HCT116 (cell line): ENCODE results near the gene UAP1L1. TPM values are rescaled to one million over a fixed set of nuclear protein-coding genes. Genes with fewer than 3 reads are reported as not detected.

Experiments
- ATAC-seq: fragments of 200-7000 bp; cut with Tn5 transposase; 2 replicates; pipeline ENCODE4 v1.9.1; 2020; ENCODE audit warnings: mild to moderate bottlenecking, moderate library complexity
- BruUV-seq: library from RNA; stranded (reverse); fragments of 400-500 nt; replicated peaks from 2 replicates; lab custom pipeline; 2021; lab: Mats Ljungman, UMichigan
- CTCF ChIA-PET: fragments of 300-600 bp; sonication (Branson Sonifier 250); formaldehyde crosslinking; loops from one replicate; lab custom pipeline; 2021; ENCODE audit warnings: antibody characterized with exemption; lab: Charles Lee
- POLR2A ChIA-PET: fragments of 300-600, 350-600 bp; sonication (Branson Sonifier 250); formaldehyde crosslinking; loops from one replicate; lab custom pipeline; 2021; ENCODE audit warnings: antibody characterized with exemption; lab: Charles Lee
- RAD21 ChIA-PET, 2 experiments: fragments of 300-600 bp; sonication (Branson Sonifier 250); formaldehyde crosslinking; loops; one replicate each; lab custom pipeline; 2023; ENCODE audit warnings: low total read pairs in 2 of 2; ENCODE audit not compliant: uncharacterized antibody in 2 of 2, unreplicated experiment in 2 of 2, low non-redundant PET in 1 of 2; lab: Charles Lee
- DNase-seq: peaks from one replicate; pipeline ENCODE4 v3.0.0-alpha.2; 2010; ENCODE audit warnings: low read depth, low spot score
- H2AFZ ChIP-seq: fragments of 200-600 bp; shearing (Covaris generic), sonication (generic); 2 replicates; pipeline ENCODE4 v1.6.1; 2017; ENCODE audit warnings: low read depth, mixed run types, mixed read lengths, antibody characterized with exemption, low read length; ENCODE audit not compliant: poor library complexity, severe bottlenecking
- H3K27ac ChIP-seq: 2 replicates; pipeline ENCODE4 v1.5.1; 2012; ENCODE audit warnings: low read depth, low read length
- H3K27me3 ChIP-seq: fragments of 200-600 bp; sonication (generic); 2 replicates; pipeline ENCODE4 v1.6.1; 2016; ENCODE audit warnings: mixed run types, low read length, mixed read lengths; ENCODE audit not compliant: insufficient read depth
- H3K36me3 ChIP-seq, 2 experiments: fragments of 200-500 bp in 1 of 2; fragments of 200-600 bp in 1 of 2; sonication (Bioruptor generic) in 1 of 2; sonication (generic) in 1 of 2; 2 replicates each; pipeline versions ENCODE4 v1.5.1 to v1.6.1; 2014 to 2016; ENCODE audit warnings: low read length in 2 of 2, inconsistent platforms in 1 of 2, mixed read lengths in 1 of 2, mixed run types in 1 of 2; ENCODE audit not compliant: insufficient read depth in 2 of 2, control insufficient read depth in 1 of 2
- H3K4me1 ChIP-seq, 2 experiments: fragments of 200-600 bp in 1 of 2; sonication (generic) in 1 of 2; 2 replicates each; pipeline versions ENCODE4 v1.5.1 to v1.6.1; 2012 to 2017; ENCODE audit warnings: low read length in 2 of 2, inconsistent platforms in 1 of 2, mild to moderate bottlenecking in 1 of 2, mixed read lengths in 1 of 2, mixed run types in 1 of 2, moderate library complexity in 1 of 2; ENCODE audit not compliant: insufficient read depth in 2 of 2, control insufficient read depth in 1 of 2
- H3K4me2 ChIP-seq: fragments of 200-600 bp; sonication (generic); 2 replicates; pipeline ENCODE4 v1.6.1; 2017; ENCODE audit warnings: mixed run types, low read length, mixed read lengths
- H3K4me3 ChIP-seq, 2 experiments: fragments of 200-600 bp in 1 of 2; sonication (generic) in 1 of 2; replicated peaks in 1 of 2; 2 replicates each; pipeline ENCODE4 v1.5.1; 2011 to 2016; ENCODE audit warnings: low read length in 2 of 2, control low read depth in 1 of 2, low read depth in 1 of 2, mild to moderate bottlenecking in 1 of 2, mixed read lengths in 1 of 2, mixed run types in 1 of 2
- H3K79me2 ChIP-seq: fragments of 200-600 bp; sonication (generic); 2 replicates; pipeline ENCODE4 v1.6.1; 2017; ENCODE audit warnings: mild to moderate bottlenecking, mixed run types, low read length, moderate library complexity, mixed read lengths; ENCODE audit not compliant: insufficient read depth
- H3K9ac ChIP-seq: fragments of 200-600 bp; sonication (generic); 2 replicates; pipeline ENCODE4 v1.6.1; 2016; ENCODE audit warnings: low read length, mixed read lengths
- H3K9me2 ChIP-seq: fragments of 200-600 bp; sonication (generic), shearing (Covaris generic); 2 replicates; pipeline ENCODE4 v1.6.1; 2017; ENCODE audit warnings: mixed run types, mild to moderate bottlenecking, moderate library complexity; ENCODE audit not compliant: insufficient read depth
- H3K9me3 ChIP-seq, 2 experiments: fragments of 200-500 bp in 1 of 2; fragments of 200-600 bp in 1 of 2; sonication (Bioruptor generic) in 1 of 2; sonication (generic) in 1 of 2; 2 replicates each; pipeline ENCODE4 v1.6.1; 2014 to 2017; ENCODE audit warnings: low read length in 2 of 2, mixed read lengths in 2 of 2, inconsistent platforms in 1 of 2, low read depth in 1 of 2, mild to moderate bottlenecking in 1 of 2, mixed run types in 1 of 2, moderate library complexity in 1 of 2; ENCODE audit not compliant: control insufficient read depth in 1 of 2, insufficient read depth in 1 of 2
- H4K20me1 ChIP-seq: fragments of 200-600 bp; sonication (generic), shearing (Covaris generic); 2 replicates; pipeline ENCODE4 v1.6.1; 2017; ENCODE audit warnings: mixed run types, mild to moderate bottlenecking, moderate library complexity; ENCODE audit not compliant: insufficient read depth
- ATF3 ChIP-seq: IDR thresholded peaks from 2 replicates; pipeline ENCODE4 v1.6.1; 2012
- CTCF ChIP-seq, 3 experiments: fragments of 200-600 bp in 1 of 3; sonication (generic) in 1 of 3; IDR thresholded peaks in 2 of 3; conservative IDR thresholded peaks in 1 of 3; 2 replicates each; pipeline ENCODE4 v1.5.1; 2012 to 2017; ENCODE audit warnings: low read depth in 2 of 3, low read length in 2 of 3, antibody characterized with exemption in 1 of 3, borderline replicate concordance in 1 of 3, control low read depth in 1 of 3, mild to moderate bottlenecking in 1 of 3, mixed read lengths in 1 of 3, mixed run types in 1 of 3, moderate library complexity in 1 of 3; ENCODE audit not compliant: insufficient read depth in 1 of 3
- EGR1 ChIP-seq: IDR thresholded peaks from 2 replicates; pipeline ENCODE4 v1.6.1; 2012; ENCODE audit warnings: low read depth
- ELF1 ChIP-seq: IDR thresholded peaks from 2 replicates; pipeline ENCODE4 v1.6.1; 2012; ENCODE audit warnings: low read depth, borderline replicate concordance
- EZH2 ChIP-seq: fragments of 200-600 bp; sonication (generic); IDR thresholded peaks from 2 replicates; pipeline ENCODE4 v1.6.1; 2017; ENCODE audit warnings: antibody characterized with exemption, mixed run types
- JUND ChIP-seq: IDR thresholded peaks from 2 replicates; pipeline ENCODE4 v1.6.1; 2012
- POLR2A ChIP-seq: IDR thresholded peaks from 2 replicates; pipeline ENCODE4 v1.7.0; 2011; ENCODE audit warnings: borderline replicate concordance; ENCODE audit not compliant: insufficient read depth, insufficient read length; ENCODE audit errors: extremely low read depth
- RAD21 ChIP-seq: IDR thresholded peaks from 2 replicates; pipeline ENCODE4 v1.6.1; 2012; ENCODE audit warnings: low read depth, mild to moderate bottlenecking
- REST ChIP-seq: IDR thresholded peaks from 2 replicates; pipeline ENCODE4 v1.6.1; 2012; ENCODE audit warnings: low read depth
- SP1 ChIP-seq: IDR thresholded peaks from 2 replicates; pipeline ENCODE4 v1.6.1; 2012; ENCODE audit warnings: low read depth
- TCF7L2 ChIP-seq: IDR thresholded peaks from 2 replicates; pipeline ENCODE4 v1.7.0; 2011; ENCODE audit warnings: borderline replicate concordance, inconsistent platforms; ENCODE audit not compliant: insufficient read depth, insufficient read length; ENCODE audit errors: extremely low read depth
- YY1 ChIP-seq: IDR thresholded peaks from 2 replicates; pipeline ENCODE4 v1.6.1; 2011; ENCODE audit warnings: low read length, low read depth, moderate library complexity, mild to moderate bottlenecking; ENCODE audit not compliant: insufficient replicate concordance; ENCODE audit errors: extremely low read depth
- intact Hi-C: fragments of 100-400 bp; cut with micrococcal nuclease; formaldehyde crosslinking; loops from 2 replicates; pipeline ENCODE4 v1.10.0; 2022
- total RNA-seq: library from RNA; stranded (reverse); gene quantifications from one replicate; pipeline ENCODE4 v1.2.1, GENCODE V29; 2021; ENCODE audit not compliant: unreplicated experiment
- TF ChIP-seq, protein P1 (sequence below): IDR thresholded peaks from 2 replicates; pipeline ENCODE4 v1.6.1; 2011; ENCODE audit warnings: mild to moderate bottlenecking, low read length, moderate library complexity; ENCODE audit not compliant: insufficient replicate concordance; ENCODE audit errors: extremely low read depth

UAP1L1 gene
- total RNA-seq, 1 experiment from 2014 or later = 11.0 TPM

DNA sequence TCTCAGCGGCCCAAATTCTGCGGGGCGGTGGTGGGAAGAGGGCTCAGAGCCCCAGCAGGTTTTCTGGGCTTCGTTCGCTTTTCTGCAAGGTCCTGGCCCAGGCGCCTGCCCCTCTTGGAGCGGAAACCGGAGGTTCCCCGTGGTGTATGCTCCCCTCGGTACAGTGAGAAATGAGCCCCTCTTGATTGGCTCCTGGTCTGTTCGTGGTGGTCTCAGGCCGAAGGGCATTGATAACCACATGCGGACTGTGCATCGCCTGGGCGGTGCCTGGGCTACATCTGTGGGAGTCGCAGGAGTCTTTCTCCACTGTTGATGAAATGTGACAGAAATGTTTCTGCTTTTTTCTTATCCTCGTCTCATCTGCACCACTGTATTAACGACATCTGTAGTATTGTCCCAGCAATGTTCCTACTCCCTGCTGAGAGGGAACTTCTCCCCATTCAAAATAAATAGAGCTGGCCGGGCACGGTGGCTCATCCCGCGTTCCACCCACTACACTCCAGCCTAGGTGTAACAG is 10.2 kb downstream of the UAP1L1 start:
- ChIA-PET POLR2A (interaction anchor here (1.5 to 4.8 kb wide), 4 partner anchors 18 to 154 kb away, joined by 3 to 43 read pairs (median 6); partner anchors contain the start of genes SAPCD2 and TUBB4B), RAD21 (interaction anchor here (1.5 to 2.1 kb wide), 2 partner anchors 20 kb away, joined by 5 to 12 read pairs; no protein-coding TSS in a partner anchor), CTCF (interaction anchor here (0.9 to 4.8 kb wide), 8 partner anchors 18 to 335 kb away, joined by 3 to 49 read pairs (median 4); partner anchors contain the start of genes AJM1, EXD3, NPDC1 and RNF224)
- TF ChIP-seq POLR2A = no peak
- TF ChIP-seq RAD21 = no peak
- no peak for TF ChIP-seq EZH2
- TF ChIP-seq TCF7L2 = no peak
- no peak for TF ChIP-seq CTCF (IDR thresholded peaks at IDR 0.05 in 2 of 3, conservative IDR thresholded peaks at IDR 0.05 in 1 of 3; ENCODE audit: borderline replicate concordance in 1 of 3, insufficient read depth in 1 of 3, low read depth in 2 of 3, low read length in 2 of 3)
- TF ChIP-seq ATF3 = no peak
- no peak for TF ChIP-seq ELF1
- TF ChIP-seq JUND = no peak
- no peak for TF ChIP-seq SP1
- no peak for TF ChIP-seq REST
- TF ChIP-seq EGR1 = no peak
- no peak for TF ChIP-seq YY1
- TF ChIP-seq, protein P1, sequence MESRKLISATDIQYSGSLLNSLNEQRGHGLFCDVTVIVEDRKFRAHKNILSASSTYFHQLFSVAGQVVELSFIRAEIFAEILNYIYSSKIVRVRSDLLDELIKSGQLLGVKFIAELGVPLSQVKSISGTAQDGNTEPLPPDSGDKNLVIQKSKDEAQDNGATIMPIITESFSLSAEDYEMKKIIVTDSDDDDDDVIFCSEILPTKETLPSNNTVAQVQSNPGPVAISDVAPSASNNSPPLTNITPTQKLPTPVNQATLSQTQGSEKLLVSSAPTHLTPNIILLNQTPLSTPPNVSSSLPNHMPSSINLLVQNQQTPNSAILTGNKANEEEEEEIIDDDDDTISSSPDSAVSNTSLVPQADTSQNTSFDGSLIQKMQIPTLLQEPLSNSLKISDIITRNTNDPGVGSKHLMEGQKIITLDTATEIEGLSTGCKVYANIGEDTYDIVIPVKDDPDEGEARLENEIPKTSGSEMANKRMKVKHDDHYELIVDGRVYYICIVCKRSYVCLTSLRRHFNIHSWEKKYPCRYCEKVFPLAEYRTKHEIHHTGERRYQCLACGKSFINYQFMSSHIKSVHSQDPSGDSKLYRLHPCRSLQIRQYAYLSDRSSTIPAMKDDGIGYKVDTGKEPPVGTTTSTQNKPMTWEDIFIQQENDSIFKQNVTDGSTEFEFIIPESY = no peak
- H3K36me3 ChIP-seq = peaks cover 4 to 6% of the 10 kb centered on the region in 2 experiments; a peak in 2 of 4 replicates
- peak overlapping the region; percentile 98 for H3K4me2 ChIP-seq
- peaks cover 36 to 49% of the 10 kb centered on the region in 2 experiments for H3K4me1 ChIP-seq
- peak overlapping the region; percentile 96 for H3K9ac ChIP-seq
- no peaks in the 10 kb centered on the region for H3K9me2 ChIP-seq
- no peaks in the 10 kb centered on the region for H3K9me3 ChIP-seq
- no peak overlapping the region for H2AFZ ChIP-seq
- H3K27me3 ChIP-seq = no peaks in the 10 kb centered on the region
- ATAC-seq (no peak), DNase-seq (no peak)
- no TSS peak for BruUV-seq
- peak overlapping the region; percentile 98 for H3K27ac ChIP-seq
- intact Hi-C loops = no loop called here
- H4K20me1 ChIP-seq = no peaks in the 10 kb centered on the region
- peaks cover 16% of the 10 kb centered on the region; the same call in 1 of the 2 replicates for H3K79me2 ChIP-seq
- H3K4me3 ChIP-seq = peak overlapping the region; percentile 83 to 96
